SW 1271 (cell line): ENCODE data around the gene EPS8.
A peak's percentile ranks its signal among the peaks of the same experiment; 100 is the strongest.

Source experiments
- DNase-seq, 2 experiments: peaks; one replicate each; lab custom pipeline; 2025; lab: John Stamatoyannopoulos, UW

EPS8 gene

DNA sequence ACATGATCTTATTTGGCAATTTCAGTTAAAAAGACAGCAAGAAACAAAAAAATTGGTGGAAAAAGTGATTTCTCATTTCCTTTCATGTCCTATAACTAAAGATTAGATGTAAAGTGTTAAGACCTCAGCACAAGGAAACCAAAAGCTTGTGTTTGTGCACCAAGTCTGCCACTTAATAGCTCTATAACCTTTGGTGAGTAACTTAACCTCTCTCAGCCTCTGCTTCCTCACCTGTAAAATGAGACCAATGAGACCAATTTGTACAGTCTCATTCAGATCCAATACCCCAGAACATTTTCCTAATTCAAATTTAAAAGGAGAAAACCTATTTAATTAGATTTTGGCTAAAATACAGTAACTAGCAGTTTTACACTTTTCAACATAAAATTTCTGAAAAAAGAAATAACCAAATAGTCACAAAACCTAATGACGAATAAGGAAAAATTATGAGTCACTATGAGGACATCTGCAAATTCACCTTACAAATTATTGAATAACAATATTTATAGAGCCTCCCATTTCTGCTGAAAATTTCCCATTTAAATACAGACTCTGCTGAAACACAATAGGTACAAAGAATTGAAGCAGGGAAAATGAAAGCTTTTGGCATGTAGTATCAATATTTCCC lies 71.1 kb downstream of the EPS8 start:
- no peak for DNase-seq

GRCh38 chr12:15716581-15716980 lies 72.6 kb downstream of the EPS8 start:
- no peak for DNase-seq

DNA sequence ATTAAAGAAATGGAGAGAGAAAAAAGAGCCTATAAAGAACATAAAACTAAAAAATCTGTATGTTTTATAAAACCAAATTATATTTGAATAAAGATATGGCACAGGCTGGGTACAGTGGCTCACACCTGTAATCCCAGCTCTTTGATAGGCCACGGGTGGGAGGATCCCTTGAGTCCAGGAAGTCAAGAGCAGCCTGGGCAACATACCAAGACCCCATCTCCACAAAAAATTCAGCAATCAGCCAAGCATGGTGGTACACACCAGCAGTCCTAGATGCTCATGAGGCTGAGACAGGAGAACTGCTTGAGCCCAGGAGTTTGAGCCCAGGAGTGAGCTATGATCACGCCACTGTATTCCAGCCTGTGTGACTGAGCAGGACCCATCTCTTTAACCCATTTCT lies 74.9 kb downstream of the EPS8 start:
- DNase-seq: no peak

- no peak for DNase-seq
Measured at GRCh38 chr12:15712823-15713660, 76.1 kb downstream of the EPS8 start.

GRCh38 chr12:15712160-15712559 lies 77.0 kb downstream of the EPS8 start:
- DNase-seq: no peak

GRCh38 chr12:15710860-15711510 lies 78.2 kb downstream of the EPS8 start:
- DNase-seq: no peak

GRCh38 chr12:15709551-15709950 lies 79.6 kb downstream of the EPS8 start:
- DNase-seq: no peak

DNA sequence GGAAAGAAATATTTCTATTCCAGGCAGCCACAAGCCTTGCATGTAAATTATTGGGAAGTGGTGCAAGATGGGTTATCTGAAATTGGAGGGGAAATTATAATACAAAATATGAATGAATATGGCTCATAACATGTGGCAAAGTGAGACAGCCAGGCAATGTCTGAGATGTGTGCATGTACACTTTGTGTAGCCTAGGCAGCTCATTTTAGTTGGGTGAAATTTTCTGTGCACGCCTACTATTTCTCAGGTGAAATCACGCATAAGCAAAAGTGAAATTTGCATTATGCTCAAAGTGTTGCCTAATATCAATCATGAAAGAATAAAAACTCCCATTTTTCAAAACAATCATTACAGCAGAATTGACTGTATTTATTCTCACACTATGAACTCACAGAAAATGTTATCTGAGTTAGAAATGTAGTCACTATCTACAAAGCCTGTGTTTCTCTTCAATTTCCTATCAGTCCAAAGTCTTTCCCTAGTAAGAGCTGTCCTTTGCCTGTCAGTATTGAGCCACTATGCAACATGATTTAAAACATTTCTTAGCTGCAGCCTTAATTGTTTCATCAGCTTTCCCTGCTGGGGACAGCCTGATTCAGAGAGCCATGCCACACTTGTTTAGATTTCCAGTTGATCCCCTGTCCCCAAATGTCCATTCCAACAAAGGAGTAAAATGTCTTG lies 80.7 kb downstream of the EPS8 start:
- DNase-seq: no peak

GRCh38 chr12:15707516-15708199 lies 81.5 kb downstream of the EPS8 start:
- no peak for DNase-seq

GRCh38 chr12:15706010-15706676 lies 83.0 kb downstream of the EPS8 start:
- no peak for DNase-seq

DNA sequence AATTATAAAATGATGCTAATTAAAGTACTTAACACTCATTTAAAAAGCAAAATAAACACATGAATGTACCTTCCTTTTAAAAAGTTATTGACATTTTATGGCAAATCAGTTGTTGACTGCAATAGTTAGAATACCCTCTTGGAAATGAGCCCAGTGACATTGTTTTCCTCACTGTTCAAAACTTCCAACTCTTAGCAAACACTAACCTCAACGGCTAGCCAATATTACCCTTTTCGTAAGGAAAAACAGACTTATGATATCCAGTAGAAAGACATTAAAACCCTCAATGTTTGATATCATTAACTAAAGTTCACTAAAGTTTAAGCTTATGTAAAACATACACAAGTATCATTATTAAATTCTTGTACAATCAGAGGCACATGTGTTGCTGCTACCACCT lies 83.6 kb downstream of the EPS8 start:
- no peak for DNase-seq

DNA sequence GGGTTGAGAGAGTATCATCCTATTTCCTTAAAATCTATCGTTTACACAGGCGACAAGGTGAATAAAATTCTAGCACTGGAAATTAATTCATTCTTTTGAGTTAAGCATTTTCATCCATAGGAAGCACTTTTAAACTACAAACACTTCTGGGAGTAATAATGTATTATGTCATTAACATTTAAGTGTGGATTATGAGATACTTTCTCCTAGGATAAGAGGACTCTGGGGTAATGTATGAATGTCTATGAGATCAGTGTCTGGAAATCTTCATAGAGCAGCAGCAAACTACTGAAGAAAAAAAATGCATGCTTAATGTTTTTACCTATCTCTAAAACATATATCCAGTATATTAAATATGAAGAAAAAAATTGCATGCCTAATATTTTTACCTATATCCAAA lies 86.9 kb downstream of the EPS8 start:
- no peak for DNase-seq

DNA sequence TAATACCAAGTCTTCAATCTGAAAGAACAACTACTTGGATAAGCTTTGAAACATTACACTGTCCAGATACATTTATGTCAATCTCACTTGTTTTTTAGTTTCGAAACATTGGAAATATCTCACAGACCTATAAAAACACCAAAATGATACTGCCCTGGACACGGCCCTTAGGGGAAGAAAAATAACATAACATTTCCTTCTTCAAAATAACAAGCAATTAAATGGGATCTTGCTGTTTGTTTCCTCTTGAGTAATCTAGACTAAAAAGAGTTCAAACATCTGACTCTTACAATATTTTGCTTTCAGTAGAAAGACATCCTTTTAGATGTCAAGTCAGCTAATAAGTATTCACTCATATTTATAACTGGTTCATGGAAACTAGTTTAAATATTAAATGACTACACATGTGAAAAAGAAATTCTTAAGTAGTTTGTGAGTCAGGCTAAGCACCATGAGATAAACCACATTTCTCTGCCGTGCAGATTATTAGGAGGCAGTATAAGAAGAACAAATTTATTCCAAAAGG lies 87.5 kb downstream of the EPS8 start:
- peak in 1 of 2 experiments; percentile 54 for DNase-seq

- peak in 1 of 2 experiments; percentile 54 for DNase-seq
Measured at GRCh38 chr12:15701206-15701605, 88.0 kb downstream of the EPS8 start.

DNA sequence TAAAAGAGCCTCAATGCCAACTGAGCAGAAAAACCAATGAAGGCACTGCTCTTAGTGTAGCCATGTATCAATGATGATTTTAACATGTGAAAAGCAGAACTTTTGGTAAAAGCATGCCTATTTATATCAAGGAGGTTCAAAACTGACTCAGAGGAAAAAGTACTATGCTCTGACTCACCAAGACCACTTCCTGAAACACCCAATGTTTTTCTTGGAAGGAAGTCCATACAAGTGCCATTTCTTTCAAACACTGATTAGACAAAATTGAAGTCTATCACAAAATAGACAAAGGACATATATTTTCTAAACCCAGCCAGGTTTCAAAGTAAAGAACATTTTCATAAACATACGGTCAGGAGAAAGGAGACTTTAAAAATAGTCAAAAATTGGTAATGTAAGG lies 88.6 kb downstream of the EPS8 start:
- DNase-seq: peak; percentile 69 to 95

DNA sequence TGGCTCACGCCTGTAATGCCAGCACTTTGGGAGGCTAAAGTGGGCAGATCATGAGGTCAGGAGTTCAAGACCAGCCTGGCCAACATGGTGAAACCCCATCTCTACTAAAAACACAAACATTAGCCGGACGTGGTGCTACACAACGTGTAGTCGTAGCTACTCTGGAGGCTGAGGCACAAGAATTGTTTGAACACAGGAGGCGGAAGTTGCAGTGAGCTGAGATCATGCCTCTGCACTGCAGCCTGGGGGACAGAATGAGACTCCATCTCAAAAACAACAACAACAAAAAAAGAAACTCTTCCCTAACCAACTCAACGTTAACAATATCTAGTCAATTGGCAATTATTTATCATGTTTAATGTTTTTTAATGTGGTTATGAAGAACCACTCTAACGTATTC lies 89.3 kb downstream of the EPS8 start:
- DNase-seq: no peak

- no peak for DNase-seq
Measured at GRCh38 chr12:15698377-15698871, 90.8 kb downstream of the EPS8 start.

GRCh38 chr12:15697201-15697600 lies 92.0 kb downstream of the EPS8 start:
- DNase-seq: no peak

DNA sequence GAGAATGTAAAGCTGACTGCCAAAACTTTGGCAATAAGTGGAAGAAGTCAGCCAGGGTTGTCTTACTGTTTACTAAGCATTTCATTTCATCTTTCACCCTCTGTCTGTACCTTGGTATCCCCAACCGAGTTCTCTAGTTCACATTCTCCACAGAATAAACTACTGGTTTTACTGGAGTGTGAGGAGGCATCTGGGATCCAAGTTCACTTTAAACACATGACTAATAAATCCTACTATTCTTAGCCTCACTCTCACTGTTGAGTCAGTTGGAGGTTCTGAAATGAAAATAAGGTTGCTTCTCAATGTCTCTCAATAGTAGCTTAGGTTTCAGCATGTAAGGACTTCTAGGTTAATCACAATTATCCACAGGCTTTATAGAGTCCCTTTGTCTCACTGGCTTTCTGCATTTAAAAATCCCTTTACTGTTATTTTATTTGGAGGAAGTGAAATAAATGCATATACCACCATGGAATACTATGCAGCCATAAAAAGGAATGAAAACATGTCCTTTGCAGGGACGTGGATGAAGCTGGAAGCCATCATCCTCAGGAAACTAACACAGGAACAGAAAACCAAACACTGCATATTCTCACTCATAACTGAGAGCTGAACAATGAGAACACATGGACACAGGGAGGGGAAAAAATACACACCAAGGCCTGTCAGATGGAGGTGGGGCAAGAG lies 95.8 kb downstream of the EPS8 start:
- no peak for DNase-seq

GRCh38 chr12:15691388-15691787 lies 97.8 kb downstream of the EPS8 start:
- no peak for DNase-seq
